Measurements from ENCODE around the gene MYCBP. TPM values are rescaled to one million over a fixed set of nuclear protein-coding genes. Genes with fewer than 3 reads are reported as not detected.

The MYCBP gene
- polyA plus RNA-seq, 1 donor (not counting 4 experiments of a cell fraction or from before 2014, with no cell fraction given): 39.9 TPM

- dilution Hi-C loops (cut with MboI; ENCODE audit: extremely low pct_ligation_motif_present, low sequenced_read_pairs): no loop called here
Measured at GRCh38 chr1:38899560-38899959, 26.4 kb upstream of the MYCBP start.

GRCh38 chr1:38898653-38899230 is 25.6 kb upstream of the MYCBP start:
- dilution Hi-C loops (cut with MboI; ENCODE audit: extremely low pct_ligation_motif_present, low sequenced_read_pairs): no loop called here
- Histone ChIP-seq H3K4me2 (ENCODE audit: control insufficient read depth, extremely low read depth, insufficient read depth, low read depth, low read length) (peak overlapping the region; percentile 30), H3K9ac (ENCODE audit: control insufficient read depth, extremely low read depth, insufficient read depth, low read length) (no peak overlapping the region), H2AFZ (ENCODE audit: control insufficient read depth, low read length) (no peak overlapping the region), H3K9me3 (ENCODE audit: control insufficient read depth, low read depth, low read length) (no peaks in the 10 kb centered on the region), H3K36me3 (ENCODE audit: control insufficient read depth in 2 of 2, extremely low read depth in 1 of 2, insufficient read depth in 2 of 2, low read length in 2 of 2) (no peaks in the 10 kb centered on the region), H3K27ac (ENCODE audit: control insufficient read depth, insufficient read depth, low read length) (peak overlapping the region; percentile 45), H4K20me1 (ENCODE audit: control insufficient read depth, extremely low read depth, insufficient read depth, low read length) (no peaks in the 10 kb centered on the region), H3K9me1 (ENCODE audit: control insufficient read depth, extremely low read depth, insufficient read depth, low read length) (peaks cover 4% of the 10 kb centered on the region), H3K4me1 (ENCODE audit: control insufficient read depth, extremely low read depth, insufficient read depth, low read length) (peaks cover 12% of the 10 kb centered on the region), H3K27me3 (ENCODE audit: control insufficient read depth, extremely low read depth, insufficient read depth, low read length) (no peaks in the 10 kb centered on the region), H3K79me2 (ENCODE audit: control insufficient read depth, insufficient read depth, low read length) (no peaks in the 10 kb centered on the region), H3K4me3 (ENCODE audit: control insufficient read depth in 2 of 3, extremely low read depth in 1 of 3, insufficient read depth in 2 of 3, low read depth in 1 of 3, low read length in 3 of 3) (no peak overlapping the region)
- FAIRE-seq (peak; percentile 87), DNase-seq (ENCODE audit: low read depth, low spot score) (no peak)
- TF ChIP-seq CTCF (optimal IDR thresholded peaks at IDR 0.05 in 1 of 3, IDR thresholded peaks at IDR 0.05 in 1 of 3, conservative IDR thresholded peaks at IDR 0.05 in 1 of 3; ENCODE audit: extremely low read depth in 1 of 3, insufficient read depth in 2 of 3, low read length in 3 of 3): no peak
- no peak for TF ChIP-seq EZH2 (IDR thresholded peaks at IDR 0.05; ENCODE audit: low read length)

More at GRCh38 chr1:38899560-38899959, 26.4 kb upstream of the MYCBP start:
- H4K20me1 ChIP-seq (ENCODE audit: control insufficient read depth, extremely low read depth, insufficient read depth, low read length): no peaks in the 10 kb centered on the region
- no peaks in the 10 kb centered on the region for H3K9me3 ChIP-seq (ENCODE audit: control insufficient read depth, low read depth, low read length)
- H3K9me1 ChIP-seq (ENCODE audit: control insufficient read depth, extremely low read depth, insufficient read depth, low read length): peaks cover 4% of the 10 kb centered on the region
- no peaks in the 10 kb centered on the region for H3K36me3 ChIP-seq (ENCODE audit: control insufficient read depth in 2 of 2, extremely low read depth in 1 of 2, insufficient read depth in 2 of 2, low read length in 2 of 2)
- no peaks in the 10 kb centered on the region for H3K79me2 ChIP-seq (ENCODE audit: control insufficient read depth, insufficient read depth, low read length)
- peak overlapping the region; percentile 30 for H3K4me2 ChIP-seq (ENCODE audit: control insufficient read depth, extremely low read depth, insufficient read depth, low read depth, low read length)
- DNase-seq (ENCODE audit: low read depth, low spot score): no peak
- H3K27me3 ChIP-seq (ENCODE audit: control insufficient read depth, extremely low read depth, insufficient read depth, low read length): no peaks in the 10 kb centered on the region
- TF ChIP-seq CTCF (optimal IDR thresholded peaks at IDR 0.05 in 1 of 3, IDR thresholded peaks at IDR 0.05 in 1 of 3, conservative IDR thresholded peaks at IDR 0.05 in 1 of 3; ENCODE audit: extremely low read depth in 1 of 3, insufficient read depth in 2 of 3, low read length in 3 of 3) (no peak), EZH2 (IDR thresholded peaks at IDR 0.05; ENCODE audit: low read length) (no peak)
- H3K4me1 ChIP-seq (ENCODE audit: control insufficient read depth, extremely low read depth, insufficient read depth, low read length): peaks cover 12% of the 10 kb centered on the region
- H3K9ac ChIP-seq (ENCODE audit: control insufficient read depth, extremely low read depth, insufficient read depth, low read length): no peak overlapping the region
- no peak overlapping the region for H2AFZ ChIP-seq (ENCODE audit: control insufficient read depth, low read length)
- no peak overlapping the region for H3K4me3 ChIP-seq (ENCODE audit: control insufficient read depth in 2 of 3, extremely low read depth in 1 of 3, insufficient read depth in 2 of 3, low read depth in 1 of 3, low read length in 3 of 3)
- peak overlapping the region; percentile 45 for H3K27ac ChIP-seq (ENCODE audit: control insufficient read depth, insufficient read depth, low read length)
- FAIRE-seq: no peak

Measured in keratinocyte (primary cell).